ENCODE results near the gene LIN28B. TPM values are rescaled to one million over a fixed set of nuclear protein-coding genes. Genes with fewer than 3 reads are reported as not detected.

Gene LIN28B
- total RNA-seq, 4 donors from 2014 or later, result not detected

- TF ChIP-seq CTCF (IDR thresholded peaks at IDR 0.05), result no peak
- TF ChIP-seq POLR2A (IDR thresholded peaks at IDR 0.05), result no peak
- DNase-seq (ENCODE audit: low spot score in 2 of 2), result no peak
- intact Hi-C loops (cut with DNase I; ENCODE audit: low total_unique reads), result no loop called here
- 69 to 73% methylated on average over 6 of the region's 6 CpGs for WGBS, 2 donors
- H3K4me3 ChIP-seq (ENCODE audit: low read depth, poor library complexity, severe bottlenecking), result no peak overlapping the region
Measured at GRCh38 chr6:105113422-105113821, 156.5 kb downstream of the LIN28B start.

GRCh38 chr6:105116150-105116549 lies 159.2 kb downstream of the LIN28B start:
- intact Hi-C loops (cut with DNase I; ENCODE audit: low total_unique reads), result no loop called here
- no peak for TF ChIP-seq POLR2A (IDR thresholded peaks at IDR 0.05)
- no peak for TF ChIP-seq CTCF (IDR thresholded peaks at IDR 0.05)
- WGBS, 2 donors, result 85 to 88% methylated on average over 5 of the region's 5 CpGs
- no peak overlapping the region for H3K4me3 ChIP-seq (ENCODE audit: low read depth, poor library complexity, severe bottlenecking)
- no peak for DNase-seq (ENCODE audit: low spot score in 2 of 2)

- 87 to 89% methylated on average over 5 of the region's 5 CpGs for WGBS, 2 donors
- intact Hi-C loops (cut with DNase I; ENCODE audit: low total_unique reads), result no loop called here
- no peak overlapping the region for H3K4me3 ChIP-seq (ENCODE audit: low read depth, poor library complexity, severe bottlenecking)
- TF ChIP-seq CTCF (IDR thresholded peaks at IDR 0.05) (no peak), POLR2A (IDR thresholded peaks at IDR 0.05) (no peak)
- no peak for DNase-seq (ENCODE audit: low spot score in 2 of 2)
Measured at GRCh38 chr6:105120570-105120969, 163.7 kb downstream of the LIN28B start.

GRCh38 chr6:105121981-105122380 lies 165.1 kb downstream of the LIN28B start:
- intact Hi-C loops (cut with DNase I; ENCODE audit: low total_unique reads), result no loop called here
- H3K4me3 ChIP-seq (ENCODE audit: low read depth, poor library complexity, severe bottlenecking), result no peak overlapping the region
- WGBS, 2 donors, result 61 to 68% methylated on average over 3 of the region's 3 CpGs
- DNase-seq (ENCODE audit: low spot score in 2 of 2), result no peak
- no peak for TF ChIP-seq CTCF (IDR thresholded peaks at IDR 0.05)
- no peak for TF ChIP-seq POLR2A (IDR thresholded peaks at IDR 0.05)

- intact Hi-C loops (cut with DNase I; ENCODE audit: low total_unique reads), result no loop called here
- H3K4me3 ChIP-seq (ENCODE audit: low read depth, poor library complexity, severe bottlenecking), result no peak overlapping the region
- 70 to 72% methylated on average over 6 of the region's 6 CpGs for WGBS, 2 donors
Measured at GRCh38 chr6:105122717-105123116, 165.8 kb downstream of the LIN28B start.

More at GRCh38 chr6:105122717-105123116, 165.8 kb downstream of the LIN28B start:
- DNase-seq (ENCODE audit: low spot score in 2 of 2), result no peak
- no peak for TF ChIP-seq CTCF (IDR thresholded peaks at IDR 0.05)
- TF ChIP-seq POLR2A (IDR thresholded peaks at IDR 0.05), result no peak

Other genes starting within 250 kb of the LIN28B start
- gene HACE1, start 97.2 kb upstream of the LIN28B start, total RNA-seq, result 10 to 100 TPM; 10.8 to 17.7 (median 11.6) TPM
- not detected for gene POPDC3, start 222.9 kb downstream of the LIN28B start, total RNA-seq

All from lower leg skin (tissue), 4 donors.